NOMO-1 treated with DMSO at 0.1 percent for 48 hours (cell line): ENCODE results near the gene ERV3-1.
"Not testable (repeated sequence)": the region's sequence is repeated elsewhere in the genome, so short reads cannot be mapped to it uniquely, and the experiment has no call there.

ENCODE experiments used
- DNase-seq: peaks from one replicate; lab custom pipeline; 2025; ENCODE audit not compliant: unreplicated experiment; lab: John Stamatoyannopoulos, UW

Gene ERV3-1, protein sequence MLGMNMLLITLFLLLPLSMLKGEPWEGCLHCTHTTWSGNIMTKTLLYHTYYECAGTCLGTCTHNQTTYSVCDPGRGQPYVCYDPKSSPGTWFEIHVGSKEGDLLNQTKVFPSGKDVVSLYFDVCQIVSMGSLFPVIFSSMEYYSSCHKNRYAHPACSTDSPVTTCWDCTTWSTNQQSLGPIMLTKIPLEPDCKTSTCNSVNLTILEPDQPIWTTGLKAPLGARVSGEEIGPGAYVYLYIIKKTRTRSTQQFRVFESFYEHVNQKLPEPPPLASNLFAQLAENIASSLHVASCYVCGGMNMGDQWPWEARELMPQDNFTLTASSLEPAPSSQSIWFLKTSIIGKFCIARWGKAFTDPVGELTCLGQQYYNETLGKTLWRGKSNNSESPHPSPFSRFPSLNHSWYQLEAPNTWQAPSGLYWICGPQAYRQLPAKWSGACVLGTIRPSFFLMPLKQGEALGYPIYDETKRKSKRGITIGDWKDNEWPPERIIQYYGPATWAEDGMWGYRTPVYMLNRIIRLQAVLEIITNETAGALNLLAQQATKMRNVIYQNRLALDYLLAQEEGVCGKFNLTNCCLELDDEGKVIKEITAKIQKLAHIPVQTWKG

DNA sequence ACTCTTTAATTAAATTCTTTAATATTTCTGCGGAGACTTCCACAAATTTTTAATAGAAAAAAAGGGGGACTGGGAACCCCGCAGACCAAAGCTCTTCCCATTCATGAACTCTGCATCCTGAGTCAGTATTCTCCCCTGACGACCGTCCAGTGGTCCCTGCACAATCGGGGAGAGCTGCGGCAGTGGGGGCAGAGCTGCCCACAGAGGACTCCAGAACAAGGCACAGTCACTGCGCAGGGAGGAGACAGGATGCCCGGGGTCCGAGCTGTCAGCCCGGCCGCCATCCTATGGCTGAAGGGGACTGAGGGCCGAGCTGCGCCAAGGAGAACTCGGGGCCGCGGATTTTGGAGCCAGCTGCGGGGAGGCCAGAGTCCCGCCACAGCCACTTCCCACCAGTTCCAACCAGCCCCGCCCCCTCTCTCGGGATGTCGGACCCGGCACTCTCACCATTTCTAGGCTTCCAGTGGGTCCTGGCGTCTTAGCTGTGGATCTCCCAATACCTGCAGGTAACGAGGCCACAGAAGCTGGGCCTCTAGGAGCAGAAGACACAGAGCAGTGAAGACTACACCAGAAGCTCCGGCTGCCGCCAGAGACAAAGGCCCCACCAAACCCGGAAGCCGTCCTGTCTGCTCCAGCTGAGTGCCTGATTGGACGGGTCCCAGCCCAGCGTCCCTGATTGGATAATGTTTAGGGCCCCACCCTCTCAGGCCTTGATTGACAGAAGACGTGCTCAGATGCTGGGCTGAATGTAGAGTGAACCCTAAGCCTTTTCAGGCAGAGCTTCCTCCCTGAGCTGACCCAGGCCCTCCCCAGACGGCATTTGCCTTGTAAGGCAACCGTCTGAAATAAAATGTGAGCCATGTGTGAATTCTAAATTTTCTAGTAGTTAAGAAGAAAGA lies at the start of gene ERV3-1:
ERV3-1 (minus strand) TSS at position 594 of the 899 bp plus-strand sequence. CDS start 13,661 bp downstream, outside the sequence.
- peak; percentile 97 for DNase-seq

DNA sequence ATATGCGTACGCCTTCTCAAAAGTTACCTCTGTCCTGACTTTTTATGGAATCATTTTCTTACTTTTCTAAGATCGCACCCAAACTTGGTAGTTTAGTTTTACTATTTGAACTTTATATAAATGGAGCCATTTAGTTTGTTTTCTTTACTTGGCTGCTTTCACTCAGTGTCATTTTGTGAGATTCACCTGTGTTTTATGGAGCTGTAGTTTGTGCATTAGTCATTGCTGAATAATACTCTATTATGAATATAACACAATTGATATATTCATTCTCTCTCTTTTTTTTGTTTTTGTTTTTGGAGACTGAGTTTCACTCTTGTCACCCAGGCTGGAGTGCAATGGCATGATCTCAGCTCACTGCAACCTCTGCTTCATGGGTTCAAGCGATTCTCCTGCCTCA lies 49.3 kb upstream of the ERV3-1 start:
- DNase-seq, result not testable (repeated sequence)

DNA sequence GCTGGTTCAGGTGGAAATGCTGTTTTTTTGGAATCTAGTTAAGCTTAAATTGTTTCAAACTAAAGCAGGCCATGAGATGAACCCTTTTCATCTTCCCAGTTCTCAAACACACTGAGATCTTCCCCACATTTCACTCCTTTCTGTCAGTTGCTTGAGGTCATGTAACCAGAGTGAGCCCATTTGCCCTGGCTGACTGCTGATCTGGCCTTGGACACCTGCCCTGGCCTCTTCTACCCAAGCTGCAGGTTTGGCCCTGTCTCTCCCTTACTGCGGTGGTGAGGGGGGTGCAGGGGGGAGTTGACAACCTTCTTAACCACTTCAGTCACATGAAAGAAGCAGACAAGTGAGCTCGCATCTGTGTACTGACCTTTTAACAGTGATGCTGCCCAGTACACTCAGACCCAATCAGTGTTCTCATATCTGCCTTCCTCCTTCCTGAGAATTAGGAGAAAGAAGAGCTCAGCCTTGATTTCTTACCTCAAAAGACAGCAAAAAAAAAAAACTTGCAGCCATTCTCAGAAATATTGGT lies 48.0 kb upstream of the ERV3-1 start:
- DNase-seq, result not testable (repeated sequence)

DNA sequence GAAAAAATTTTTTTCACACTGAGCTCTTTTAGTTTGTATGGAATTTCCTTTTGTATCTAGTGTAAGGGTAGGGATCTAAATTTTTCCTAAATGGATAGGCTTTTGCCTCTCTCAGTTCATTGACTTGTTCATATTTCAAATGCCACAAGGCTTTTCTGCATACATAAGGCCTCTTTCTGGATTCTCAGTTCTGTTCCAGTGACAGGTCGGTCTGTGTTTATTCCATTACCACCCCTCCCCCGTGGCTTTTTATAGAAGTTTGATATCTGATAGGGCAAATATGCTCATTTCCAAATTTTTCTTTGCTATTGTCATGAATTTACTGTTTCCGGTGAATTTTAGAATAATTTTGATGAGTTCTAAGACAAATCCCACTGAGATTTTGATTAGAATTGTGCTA lies 45.2 kb upstream of the ERV3-1 start:
- DNase-seq, result not testable (repeated sequence)

DNA sequence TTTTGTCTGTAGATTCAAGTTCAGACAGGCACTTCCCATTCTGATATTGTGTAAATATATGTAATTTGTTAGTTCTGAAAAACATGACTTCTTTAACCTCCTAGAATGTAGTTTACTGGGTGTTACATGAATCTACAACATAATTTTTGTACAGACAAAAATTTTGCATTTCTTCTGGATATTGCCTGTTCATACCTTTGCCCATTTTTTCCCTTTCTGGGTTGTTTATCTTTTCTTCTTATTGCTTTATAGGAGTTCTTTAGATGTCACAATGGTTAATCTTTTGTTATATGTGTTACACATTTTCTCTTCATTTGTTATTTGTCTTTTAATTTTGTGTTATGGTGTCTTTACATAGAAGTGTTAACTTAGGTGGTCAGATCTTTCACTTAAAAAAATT lies 44.7 kb upstream of the ERV3-1 start:
- not testable (repeated sequence) for DNase-seq

DNA sequence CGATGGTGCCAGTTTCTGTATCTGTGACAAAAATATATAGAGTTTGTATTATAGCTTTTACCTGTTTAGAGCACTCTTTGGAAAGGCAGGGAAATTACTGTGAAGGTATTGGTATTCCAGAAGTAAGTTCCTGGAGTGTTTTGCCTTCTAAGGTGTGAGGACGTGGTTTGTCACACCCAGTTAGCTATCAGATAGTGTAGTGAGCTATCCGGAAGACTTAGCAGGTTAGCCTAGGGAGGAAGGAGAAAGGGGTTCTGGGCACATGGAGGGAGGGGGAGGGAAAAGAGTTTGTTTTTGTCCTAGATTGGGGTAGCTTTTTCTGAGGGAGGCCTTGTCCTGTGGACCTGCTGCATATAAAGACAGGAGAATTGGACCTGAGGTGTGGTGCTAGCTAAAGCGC lies 39.8 kb upstream of the ERV3-1 start:
- DNase-seq, result not testable (repeated sequence)

DNA sequence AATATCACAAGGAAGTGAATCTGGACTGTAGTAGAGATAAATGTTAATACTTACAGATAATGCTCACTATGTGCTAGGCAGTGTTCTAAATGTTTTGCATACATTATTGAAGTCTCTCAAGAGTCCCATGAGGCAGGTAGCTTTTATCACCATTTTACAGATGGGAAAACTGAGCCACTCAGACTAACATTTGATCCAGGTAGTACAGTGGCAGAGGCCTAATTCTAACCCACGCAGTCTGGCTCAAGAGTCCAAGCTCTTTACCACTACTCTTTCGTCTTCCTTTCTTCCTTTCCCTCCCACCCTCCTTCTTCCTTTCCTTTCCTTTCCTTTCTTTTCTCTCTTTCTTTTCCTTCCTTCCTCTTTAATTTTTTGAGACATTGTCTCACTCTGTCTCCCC lies 39.1 kb upstream of the ERV3-1 start:
- not testable (repeated sequence) for DNase-seq

DNA sequence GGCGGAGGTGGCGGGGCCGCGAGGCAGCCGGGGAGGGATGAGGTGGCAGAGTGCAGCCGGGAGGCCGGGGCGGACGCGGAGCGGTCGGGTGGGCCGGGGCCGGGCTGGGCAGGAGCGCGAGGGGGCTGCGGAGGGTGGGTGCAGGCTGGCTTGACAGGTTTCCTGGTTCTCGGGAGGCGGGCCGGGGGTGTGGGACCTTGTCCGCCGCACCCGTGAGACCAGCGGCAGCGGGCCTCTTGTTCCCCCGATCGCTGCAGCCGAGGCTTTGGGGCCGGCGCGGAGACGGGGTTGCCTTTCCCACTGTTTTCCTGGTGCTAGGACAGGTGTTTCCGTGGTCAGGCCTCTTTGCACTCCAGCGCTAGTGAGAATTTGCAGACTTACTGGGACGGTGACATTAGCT lies 32.3 kb upstream of the ERV3-1 start:
- not testable (repeated sequence) for DNase-seq

DNA sequence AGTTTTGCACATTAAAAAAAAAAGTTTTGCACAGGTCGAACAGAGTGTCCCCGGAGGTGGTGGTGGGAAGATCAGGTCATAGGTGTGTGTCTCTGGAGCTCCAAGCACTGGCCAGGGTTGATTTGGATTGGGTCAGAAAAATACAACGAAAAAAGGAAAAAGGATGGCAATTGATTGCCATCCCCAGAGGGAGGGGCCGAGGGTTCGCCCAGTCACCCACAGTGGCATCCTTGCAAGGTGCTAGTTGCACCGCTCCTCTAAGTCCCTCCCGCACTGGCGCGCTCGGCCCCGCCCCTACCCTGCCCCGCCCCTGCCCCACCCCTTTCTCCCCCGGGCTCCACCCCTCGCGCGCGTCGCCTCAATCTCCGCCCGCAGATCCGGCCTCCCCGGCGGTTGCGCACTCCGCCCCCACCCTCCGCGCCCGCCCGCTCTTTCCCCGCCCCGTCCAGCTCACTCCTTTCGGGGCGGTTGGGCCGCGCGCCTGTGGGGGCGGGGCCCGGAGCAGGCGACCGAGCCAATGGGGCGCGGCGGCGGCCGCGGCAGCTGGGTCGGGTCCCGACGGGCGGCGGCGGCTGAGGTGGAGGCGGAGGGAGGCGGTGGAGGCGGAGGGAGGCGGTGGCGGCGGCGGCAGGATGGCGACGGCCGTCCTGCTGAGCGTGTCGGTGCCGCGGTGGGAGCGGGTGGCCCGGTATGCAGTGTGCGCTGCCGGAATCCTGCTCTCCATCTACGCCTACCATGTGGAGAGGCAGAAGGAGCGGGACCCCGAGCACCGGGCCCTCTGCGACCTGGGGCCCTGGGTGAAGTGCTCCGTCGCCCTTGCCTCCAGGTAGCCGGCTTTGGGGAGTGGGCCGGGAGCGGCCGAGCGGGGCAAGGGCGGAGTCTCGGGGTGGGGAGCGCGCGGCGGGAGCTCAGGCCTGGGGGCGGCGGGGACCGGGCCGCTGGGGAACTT lies 31.5 kb upstream of the ERV3-1 start:
- DNase-seq, result peak; percentile 81

DNA sequence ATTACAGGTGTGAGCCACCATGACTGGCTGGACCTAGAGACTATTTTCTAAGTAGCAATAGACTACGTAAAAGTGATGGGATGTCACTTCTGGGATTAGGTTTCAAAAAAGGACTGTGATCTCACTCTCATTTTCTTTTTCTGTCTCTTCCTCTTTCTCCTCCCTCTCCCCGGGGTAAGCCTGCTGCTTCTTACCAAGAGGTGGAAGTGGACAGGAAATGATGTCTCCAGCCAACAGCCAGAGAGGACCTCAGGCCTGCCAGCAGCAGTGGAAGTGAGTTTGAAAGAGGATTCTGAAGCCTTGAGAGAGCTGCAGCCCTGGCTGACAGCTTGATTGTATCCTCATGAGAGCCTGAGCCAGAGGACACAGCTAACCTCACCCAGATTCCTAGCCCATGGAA lies 30.0 kb upstream of the ERV3-1 start:
- DNase-seq, result peak; percentile 82

DNA sequence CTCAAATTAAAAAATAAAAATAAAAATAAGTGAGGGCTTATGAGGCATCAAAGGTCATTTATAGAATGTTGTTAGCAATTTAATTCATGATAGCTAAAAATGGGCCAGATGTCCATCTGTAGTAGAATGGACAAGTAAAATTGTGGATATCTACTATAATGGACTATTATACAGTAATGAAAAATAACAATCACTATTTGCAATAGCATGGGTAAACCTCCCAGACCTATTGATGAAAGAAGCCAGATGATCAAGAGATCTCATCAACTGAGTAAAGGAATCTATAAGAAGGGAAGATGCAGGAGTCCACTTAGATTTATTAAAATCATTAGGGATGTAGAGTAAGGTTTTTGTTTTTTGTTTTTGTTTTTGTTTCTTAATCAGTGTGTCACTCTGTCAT lies 29.0 kb upstream of the ERV3-1 start:
- not testable (repeated sequence) for DNase-seq

DNA sequence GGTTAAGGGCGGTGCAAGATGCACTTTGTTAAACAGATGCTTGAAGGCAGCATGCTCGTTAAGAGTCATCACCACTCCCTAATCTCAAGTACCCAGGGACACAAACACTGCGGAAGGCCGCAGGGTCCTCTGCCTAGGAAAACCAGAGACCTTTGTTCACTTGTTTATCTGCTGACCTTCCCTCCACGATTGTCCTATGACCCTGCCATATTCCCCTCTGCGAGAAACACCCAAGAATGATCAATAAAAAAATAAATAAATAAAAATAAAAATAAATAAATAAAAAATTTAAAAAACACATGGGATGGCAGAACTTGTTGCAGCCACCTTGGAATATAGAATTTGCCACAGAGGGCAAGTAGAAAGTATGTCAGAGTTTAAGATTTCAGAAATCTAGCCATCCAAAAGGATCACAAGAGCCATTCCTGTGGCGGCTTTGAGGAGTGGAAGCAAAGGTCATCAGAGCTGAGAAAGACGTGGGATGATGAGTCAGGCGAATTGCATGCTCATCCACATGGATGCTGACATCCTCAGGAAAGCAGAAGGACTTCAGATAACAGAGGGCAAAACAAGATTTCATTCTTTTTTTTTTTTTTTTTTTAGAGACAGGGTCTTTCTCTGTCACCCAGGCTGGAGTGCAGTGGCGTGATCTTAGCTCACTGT lies 27.8 kb upstream of the ERV3-1 start:
- DNase-seq, result not testable (repeated sequence)

DNA sequence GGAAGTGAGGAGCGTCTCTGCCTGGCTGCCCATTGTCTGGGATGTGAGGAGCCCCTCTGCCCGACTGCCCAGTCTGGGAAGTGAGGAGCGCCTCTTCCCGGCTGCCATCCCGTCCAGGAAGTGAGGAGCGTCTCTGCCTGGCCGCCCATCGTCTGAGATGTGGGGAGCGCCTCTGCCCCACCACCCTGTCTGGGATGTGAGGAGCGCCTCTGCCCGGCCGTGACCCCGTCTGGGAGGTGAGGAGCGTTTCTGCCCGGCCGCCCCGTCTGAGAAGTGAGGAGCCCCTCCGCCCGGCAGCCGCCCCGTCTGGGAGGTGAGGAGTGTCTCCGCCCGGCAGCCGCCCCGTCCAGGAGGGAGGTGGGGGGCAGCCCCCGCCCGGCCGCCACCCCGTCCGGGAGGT lies 26.9 kb upstream of the ERV3-1 start:
- not testable (repeated sequence) for DNase-seq

DNA sequence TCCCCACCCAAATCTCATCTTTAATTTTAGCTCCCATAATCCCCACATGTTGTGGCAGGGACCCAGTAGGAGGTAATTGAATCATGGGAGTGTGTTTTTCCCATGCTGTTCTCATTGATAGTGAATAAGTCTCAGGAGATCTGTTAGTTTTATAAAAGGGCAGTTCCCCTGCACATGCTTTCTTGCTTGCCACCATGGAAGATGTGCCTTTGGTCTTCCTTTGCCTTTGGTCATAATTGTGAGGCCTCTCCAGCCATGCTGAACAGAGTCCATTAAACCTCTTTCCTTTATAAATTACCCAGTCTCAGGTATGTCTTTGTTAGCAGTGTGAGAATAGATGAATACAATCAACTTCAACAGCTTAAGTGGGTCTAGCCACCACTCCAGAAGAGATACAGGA lies 18.5 kb upstream of the ERV3-1 start:
- not testable (repeated sequence) for DNase-seq

DNA sequence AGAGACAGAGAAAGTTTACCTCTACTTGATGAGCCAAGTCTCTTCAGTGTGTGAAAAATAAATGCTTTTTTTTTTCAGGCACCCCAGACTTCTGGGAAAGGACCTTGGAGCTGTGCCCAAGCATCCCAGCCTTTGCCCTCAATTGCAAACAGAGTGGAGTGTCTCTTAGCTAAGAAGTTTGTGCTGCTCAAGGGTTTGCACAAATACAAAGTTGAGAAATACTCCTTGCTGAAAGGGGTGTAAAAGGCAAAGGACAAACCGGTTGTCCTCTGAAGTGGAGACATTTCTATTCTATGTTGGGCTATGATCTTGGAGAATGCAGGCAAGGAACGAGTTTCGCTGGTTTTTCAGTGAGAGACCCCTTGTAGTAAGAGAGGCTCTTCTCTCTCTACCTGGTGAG lies 14.5 kb upstream of the ERV3-1 start:
- DNase-seq, result not testable (repeated sequence)

DNA sequence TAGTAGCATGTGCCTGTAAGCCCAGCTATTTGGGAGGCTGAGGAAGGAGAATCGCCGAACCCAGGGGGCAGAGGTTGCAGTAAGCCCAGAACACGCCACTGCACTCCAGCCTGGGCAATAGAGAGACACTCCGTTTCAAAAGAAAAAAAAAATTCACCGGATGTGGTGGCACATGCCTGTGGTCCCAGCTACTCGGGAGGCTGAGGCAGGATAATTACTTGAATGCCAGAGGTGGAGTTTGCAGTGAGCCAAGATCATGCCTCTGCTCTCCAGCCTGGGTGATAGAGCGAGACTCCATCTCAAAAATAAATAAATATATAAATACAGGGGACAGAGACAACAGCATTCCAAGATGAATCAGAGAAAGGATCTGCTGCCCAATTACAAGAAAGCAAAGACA lies 3.4 kb upstream of the ERV3-1 start:
- DNase-seq, result not testable (repeated sequence)

DNA sequence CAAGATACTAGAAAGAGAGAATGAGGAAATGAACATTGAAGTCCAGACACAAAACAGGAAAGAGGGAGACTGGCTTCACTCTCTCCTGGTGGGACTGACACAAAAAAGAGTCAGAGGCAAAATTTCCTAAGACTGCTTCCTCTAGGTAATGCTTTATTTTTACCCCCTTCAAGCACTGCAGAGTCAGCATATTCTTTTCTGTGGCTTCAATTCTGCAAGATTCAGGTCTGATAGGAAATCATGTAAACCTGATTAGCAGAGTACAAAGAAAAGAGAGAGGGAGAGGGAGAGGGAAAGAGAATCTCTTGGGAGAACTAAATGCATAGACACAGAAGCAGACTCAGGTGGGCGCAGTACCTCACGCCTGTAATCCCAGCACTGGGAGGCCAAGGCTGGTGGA lies 2.9 kb upstream of the ERV3-1 start:
- DNase-seq, result not testable (repeated sequence)

DNA sequence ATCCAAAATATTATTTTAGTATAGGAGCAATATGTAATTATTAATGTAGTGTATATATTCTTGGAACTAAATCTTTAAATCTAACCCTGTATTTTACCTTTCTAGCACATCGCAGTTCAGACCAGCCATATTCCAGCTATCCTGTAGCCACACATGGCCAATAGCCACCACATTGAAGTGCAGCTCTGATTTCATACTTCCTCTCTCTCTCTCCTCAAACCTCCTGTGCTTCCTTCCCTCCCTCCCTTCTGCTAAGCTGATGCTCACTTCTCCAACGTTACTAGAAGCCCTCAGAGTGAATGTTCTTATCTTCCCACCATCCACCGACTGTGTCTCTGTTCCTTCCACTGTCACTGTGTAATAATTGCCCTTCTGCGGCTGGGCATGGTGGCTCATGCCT lies 549 bp upstream of the ERV3-1 start:
- peak; percentile 44 for DNase-seq

DNA sequence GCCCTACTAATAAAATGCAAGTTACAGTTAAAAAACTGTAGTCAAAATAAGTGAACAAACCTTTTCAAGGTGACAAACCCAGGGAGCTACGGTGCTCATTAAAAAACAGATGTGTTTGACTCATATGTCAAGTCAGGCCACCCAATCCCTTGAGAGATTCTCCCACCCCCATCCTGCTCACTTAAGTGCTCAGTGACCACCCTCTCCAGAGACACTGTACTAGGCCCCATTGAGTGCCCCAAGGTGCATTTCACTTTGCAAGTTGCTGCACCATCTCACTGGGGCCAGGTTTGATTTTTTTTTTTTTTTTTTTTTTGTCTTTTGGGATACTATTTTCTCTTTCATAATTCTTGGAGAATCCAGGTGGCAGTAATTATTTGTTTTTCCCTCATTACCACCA lies 1.9 kb downstream of the ERV3-1 start:
- no peak for DNase-seq
